ENCODE results near the gene MARS1.

DNA sequence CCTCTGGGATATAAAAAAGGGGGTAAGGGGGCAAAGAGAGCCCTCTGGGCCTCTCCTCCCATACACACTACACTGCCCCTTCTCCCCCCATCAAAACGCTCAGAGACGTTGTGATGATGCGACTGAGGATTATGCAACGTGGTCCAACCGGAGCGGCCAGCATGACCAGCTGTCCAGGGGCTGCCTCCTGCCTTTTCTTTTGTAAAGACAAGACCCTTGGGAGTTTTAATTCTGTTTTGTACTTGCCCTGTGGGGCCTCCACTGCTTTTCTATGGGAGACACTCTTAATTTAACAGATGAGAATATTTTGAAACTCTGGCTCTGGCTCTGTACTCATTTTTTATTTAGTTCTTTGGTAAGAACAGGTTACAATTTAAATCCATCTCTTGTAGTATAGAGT is 42.0 kb downstream of the MARS1 start:
- TF ChIP-seq, protein P1, sequence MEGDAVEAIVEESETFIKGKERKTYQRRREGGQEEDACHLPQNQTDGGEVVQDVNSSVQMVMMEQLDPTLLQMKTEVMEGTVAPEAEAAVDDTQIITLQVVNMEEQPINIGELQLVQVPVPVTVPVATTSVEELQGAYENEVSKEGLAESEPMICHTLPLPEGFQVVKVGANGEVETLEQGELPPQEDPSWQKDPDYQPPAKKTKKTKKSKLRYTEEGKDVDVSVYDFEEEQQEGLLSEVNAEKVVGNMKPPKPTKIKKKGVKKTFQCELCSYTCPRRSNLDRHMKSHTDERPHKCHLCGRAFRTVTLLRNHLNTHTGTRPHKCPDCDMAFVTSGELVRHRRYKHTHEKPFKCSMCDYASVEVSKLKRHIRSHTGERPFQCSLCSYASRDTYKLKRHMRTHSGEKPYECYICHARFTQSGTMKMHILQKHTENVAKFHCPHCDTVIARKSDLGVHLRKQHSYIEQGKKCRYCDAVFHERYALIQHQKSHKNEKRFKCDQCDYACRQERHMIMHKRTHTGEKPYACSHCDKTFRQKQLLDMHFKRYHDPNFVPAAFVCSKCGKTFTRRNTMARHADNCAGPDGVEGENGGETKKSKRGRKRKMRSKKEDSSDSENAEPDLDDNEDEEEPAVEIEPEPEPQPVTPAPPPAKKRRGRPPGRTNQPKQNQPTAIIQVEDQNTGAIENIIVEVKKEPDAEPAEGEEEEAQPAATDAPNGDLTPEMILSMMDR (IDR thresholded peaks at IDR 0.05 in 4 of 5, conservative IDR thresholded peaks at IDR 0.05 in 1 of 5): no peak
- no peak for TF ChIP-seq POLR2A (IDR thresholded peaks at IDR 0.05)

All from gastrocnemius medialis (tissue), 4 donors.